GM18868 (cell line): Measurements from ENCODE around the gene UBXN4.
A peak's percentile ranks its signal among the peaks of the same experiment; 100 is the strongest.
"Not testable (repeated sequence)": the region's sequence is repeated elsewhere in the genome, so short reads cannot be mapped to it uniquely, and the experiment has no call there.

ENCODE experiments used
- ATAC-seq: cut with Tn5 transposase; IDR thresholded peaks from one replicate; pipeline ENCODE4 v1.9.1; 2021; ENCODE audit warnings: mild to moderate bottlenecking, moderate library complexity; ENCODE audit not compliant: unreplicated experiment

The UBXN4 gene

DNA sequence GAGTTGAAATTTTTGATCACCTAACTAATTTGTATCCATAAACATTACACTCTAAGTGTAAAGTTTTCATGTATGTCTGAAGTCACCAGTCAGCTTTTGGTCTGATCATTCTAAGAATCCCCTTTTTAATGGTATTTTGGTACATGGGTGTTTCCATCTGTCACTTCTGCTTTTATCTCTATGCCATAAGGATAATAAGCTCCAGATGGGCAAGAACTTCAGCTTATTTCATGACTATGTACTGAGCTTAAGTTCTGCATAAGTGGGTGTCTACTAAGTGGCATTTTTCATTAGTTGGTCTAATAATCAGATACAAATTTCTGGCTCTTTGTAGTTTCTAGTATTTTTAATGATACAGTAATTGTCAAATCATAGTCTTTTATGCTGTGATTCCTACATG is 20.4 kb downstream of the UBXN4 start:
- no peak for ATAC-seq

DNA sequence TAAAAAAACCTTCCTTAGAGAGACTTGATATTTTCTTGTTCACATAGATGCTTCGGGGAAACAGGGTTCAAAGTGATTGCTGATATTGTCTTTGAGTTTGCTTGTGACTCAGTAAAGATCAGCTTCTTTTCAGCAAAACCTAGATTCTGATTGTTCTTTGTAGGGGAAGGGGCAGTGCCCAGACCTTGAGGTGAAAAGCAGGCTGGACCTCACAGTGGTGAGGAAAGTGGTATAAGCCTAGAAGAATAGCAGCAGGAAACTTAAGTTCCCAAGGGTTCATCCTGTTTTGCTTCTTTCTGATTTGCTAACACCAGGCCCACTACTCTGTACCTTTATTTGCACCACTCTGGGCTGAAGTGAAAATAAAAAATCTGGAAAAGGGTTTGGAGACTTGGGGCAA is 20.9 kb downstream of the UBXN4 start:
- no peak for ATAC-seq

DNA sequence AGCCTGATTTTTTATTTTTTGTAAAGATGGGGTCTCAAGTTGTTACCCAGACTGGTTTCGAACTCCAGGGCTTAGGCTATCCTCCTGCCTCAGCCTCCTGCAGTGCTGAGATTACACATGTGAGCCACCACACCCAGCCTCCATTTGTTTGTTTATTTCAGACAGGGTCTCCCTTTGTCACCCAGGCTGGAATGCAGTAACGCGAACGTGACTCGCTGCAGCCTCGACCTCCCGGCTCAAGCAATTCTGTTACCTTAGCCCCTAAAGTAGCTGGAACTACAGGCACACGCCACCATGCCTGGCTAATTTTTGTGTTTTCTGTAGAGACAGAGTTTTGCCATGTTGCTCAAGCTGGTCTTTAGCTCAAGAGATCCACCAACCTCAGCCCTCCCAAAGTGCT is 27.2 kb downstream of the UBXN4 start:
- no peak for ATAC-seq

DNA sequence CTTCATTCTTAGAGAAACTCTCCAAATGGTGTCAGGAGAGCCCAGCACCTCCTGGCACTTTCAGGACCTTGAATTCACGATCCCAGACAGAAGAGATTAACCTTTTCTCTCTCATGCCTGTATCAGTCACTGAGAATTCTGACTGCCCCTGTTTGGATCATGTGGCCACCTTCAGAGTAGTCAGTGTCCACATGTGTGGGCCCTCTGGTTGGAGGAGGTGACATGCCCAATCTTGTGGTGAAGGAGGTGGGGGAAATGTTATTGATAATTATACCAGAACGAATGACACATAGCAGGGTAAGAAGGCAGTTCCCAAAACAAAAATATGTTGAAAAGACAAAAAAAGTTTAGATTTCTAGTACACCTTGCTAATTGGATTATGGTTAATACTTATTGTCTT is 31.7 kb downstream of the UBXN4 start:
- ATAC-seq = no peak

DNA sequence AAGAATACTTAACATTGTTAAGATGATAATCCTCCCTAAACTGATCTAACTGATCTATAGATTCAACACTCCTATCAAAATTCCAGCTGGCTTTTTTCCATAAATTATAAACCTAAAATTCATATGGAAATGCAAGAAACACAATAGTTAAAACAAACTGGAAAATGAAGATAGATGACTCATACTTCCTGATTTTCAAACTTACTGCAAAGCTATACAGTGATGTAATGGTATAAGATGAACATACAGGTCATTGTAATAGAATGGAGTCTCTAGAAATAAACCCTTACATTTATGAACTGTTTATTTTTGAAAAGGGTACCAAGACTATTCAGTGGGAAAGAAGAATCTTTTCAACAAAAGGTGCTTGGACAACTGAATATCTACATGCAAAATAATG is 32.3 kb downstream of the UBXN4 start:
- no peak for ATAC-seq

DNA sequence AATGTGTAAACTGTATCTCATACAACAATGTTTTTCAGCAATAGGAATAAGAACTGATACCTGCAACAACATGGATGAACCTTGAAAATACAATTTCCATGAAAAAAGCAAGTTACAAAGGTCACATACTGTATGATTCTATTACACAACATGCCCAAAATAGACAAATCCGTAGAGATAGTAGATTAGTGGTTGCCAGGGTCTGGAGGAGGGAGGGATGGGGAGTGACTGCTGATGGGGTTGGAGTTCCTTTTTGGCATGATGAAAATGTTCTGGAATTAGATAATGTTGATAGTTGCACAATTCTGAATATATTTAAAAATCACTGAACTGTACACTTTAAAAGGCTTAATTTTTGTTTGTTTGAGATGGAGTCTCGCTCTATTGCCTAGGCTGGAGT is 33.8 kb downstream of the UBXN4 start:
- no peak for ATAC-seq

DNA sequence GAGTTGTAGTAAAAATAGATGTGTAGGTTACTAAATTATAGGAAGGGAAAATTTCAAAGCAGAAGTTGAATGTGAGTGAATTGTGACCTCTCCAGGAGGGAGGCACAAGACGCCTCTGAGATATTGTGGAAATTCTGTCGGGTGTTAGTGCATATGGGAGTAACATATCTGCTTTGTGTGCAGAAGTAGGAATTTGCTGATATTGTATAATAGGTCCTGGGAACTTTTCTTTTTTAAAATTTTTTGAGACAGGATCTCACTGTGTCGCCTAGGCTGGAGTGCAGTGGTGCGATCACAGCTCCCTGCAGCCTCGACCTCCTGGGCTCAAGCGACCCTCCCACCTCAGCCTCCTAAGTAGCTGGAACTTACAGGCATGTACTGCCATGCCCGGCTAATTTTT is 34.7 kb downstream of the UBXN4 start:
- no peak for ATAC-seq

DNA sequence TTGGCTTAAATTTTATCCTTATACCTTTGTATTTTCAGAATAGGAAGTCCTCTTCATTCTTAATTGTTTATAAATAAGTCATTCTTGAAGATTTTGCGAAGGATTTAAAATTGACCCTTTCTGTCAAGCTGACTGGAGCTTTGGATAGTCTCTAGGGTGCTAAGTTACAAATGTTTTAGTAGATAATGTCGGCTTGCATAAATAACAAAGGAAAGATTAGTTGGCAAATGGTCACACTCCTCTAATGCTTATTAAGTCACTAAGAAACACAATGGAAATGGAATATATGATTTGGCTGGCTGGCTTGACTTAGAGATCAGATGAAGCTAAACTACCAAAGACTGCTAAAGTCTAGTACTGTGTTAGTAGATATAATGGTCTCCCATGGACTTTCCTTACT is 40.6 kb downstream of the UBXN4 start:
- no peak for ATAC-seq

DNA sequence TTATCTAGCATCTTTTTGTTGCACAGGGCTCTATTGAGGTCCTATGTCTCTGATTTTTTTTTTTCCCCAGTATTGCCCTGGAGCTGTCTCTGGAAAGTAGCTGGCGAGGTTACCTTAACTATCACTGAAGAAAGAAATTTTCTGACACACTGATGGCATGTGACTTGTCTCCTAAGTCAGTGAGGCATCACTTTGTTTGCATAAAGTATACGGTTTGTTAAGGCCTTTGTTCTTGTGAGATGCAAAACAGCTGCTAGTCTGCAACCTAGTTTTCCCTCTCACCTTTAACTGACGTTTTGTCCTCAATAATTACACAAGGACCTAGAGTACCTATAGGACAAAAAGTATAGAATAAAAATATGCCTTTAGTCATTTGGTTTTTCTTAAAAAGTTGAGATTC is 41.8 kb downstream of the UBXN4 start:
- ATAC-seq = no peak

DNA sequence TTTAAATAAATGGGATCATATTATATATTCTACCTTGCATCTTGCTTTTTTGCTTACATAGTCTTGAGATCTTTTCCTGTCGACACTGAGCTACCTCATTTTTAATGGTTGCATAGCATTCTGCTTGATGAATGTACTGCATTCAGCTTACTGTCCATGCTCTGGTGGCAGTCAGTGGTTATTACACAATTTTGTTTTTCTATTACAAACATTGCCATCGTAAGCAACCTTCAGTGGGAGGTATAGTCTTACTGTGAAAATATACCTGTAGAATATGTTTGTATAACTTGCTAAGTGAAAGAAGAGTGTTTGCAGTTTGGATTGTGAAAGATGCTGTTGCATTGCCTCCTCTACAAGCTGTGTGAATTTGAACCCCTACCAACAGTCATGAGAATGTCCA is 43.4 kb downstream of the UBXN4 start:
- no peak for ATAC-seq

DNA sequence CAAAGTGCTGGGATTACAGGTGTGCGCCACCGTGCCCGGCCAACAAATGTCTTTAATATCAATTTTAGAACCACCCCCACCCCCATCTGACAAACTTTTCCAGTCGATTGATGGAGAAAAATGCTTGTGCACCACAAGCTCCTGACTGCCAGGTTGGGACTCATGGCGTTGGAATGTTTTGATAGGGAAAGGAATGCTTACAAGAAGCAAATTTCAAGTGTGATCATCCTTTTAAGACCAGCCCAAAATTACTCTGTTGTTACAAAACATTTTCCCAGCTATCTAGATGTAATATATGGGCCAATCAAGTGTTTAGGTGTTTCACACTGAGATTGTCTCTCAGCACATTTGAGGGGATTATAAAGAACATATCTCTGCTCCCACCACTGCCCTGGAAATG is 45.2 kb downstream of the UBXN4 start:
- ATAC-seq = no peak

DNA sequence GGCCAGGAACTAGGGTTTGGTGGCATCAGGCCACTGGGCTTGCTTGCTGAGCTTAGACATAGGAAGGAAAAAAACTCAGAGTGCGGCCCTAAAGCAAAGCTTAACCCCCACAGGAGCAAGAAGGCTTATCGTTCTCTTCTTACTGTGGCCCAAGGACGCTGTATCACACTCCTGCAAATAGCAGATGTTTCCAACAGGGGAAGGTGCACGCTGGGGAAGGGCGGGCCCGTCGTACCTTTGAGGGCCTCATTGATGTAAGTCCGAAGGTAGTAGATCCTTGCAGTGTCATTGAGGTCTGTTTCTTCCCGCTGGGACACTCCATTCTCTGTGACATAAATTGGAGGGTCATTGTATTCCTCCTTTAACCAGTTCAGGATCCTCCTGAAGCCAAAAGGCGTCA is 48.8 kb downstream of the UBXN4 start:
- no peak for ATAC-seq

DNA sequence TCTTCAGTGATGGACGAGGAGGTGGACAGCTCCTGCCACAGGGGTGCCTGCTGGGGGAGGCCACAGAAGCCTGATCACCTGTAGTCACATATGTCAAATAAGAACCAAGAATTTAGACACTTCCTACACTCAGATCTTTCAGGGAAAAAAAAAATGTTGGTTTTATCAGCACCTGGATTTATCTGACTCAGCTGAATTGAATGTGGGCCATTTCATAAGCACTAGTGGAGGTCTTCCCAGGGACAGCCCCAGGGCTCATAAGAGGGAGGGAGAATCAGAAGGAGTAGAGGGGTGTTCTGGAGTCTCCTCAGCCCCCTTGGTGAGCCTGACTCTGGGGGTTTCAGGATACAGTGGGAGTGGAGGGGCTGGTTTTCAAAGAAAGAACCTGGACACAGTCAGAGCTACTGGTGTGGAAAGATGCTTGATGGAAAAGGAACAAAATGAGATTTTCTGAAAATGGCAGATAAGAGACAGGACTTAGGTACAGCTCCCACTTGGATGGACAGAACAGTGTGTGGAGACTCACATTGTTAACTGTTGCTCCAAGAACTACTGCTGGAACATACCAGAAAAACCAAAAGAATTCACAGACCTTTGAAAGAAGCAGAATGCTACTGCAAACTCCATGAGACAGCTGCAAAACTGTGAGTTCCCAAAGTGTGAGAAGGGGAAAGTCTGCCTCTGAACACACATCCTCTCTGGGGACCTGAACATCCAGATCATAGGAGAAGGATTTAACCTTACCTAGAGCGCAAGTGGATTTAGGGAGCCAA is 49.9 kb downstream of the UBXN4 start:
- no peak for ATAC-seq

DNA sequence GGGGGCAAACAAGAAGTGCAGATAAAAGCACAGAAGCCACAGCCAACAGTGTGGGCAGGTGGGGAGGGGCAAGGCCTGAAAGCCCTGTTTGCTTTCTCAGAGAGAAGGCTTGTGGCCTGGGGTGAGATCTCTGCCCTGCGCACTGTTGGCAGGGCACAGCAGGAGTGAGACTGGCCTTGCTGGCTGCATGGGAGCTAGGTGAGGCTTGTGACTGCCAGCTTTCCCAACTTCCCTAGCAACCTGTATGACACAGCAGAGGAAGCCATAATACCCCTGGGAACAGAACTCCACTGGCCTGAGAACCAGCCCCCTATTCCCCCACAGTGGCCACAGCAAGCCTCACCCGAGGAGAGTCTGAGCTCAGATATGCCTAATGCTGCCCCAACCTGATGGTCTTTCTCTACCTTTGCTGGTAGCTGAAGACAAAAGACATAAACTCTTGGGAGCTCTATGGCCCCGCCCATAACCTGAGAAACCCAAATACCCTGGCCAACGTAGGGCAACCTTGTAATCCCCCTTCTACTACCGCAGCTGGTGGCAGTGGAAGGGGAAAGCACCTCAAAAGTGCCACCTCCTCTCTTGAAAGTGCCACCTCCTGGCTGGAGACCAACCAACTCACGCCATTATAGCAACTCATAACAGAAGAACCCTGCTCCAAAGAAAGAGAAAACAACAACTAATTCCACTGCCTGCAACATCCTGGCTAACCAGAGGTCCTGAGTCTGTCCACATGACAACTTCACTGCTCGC is 50.9 kb downstream of the UBXN4 start:
- ATAC-seq = peak; percentile 57

DNA sequence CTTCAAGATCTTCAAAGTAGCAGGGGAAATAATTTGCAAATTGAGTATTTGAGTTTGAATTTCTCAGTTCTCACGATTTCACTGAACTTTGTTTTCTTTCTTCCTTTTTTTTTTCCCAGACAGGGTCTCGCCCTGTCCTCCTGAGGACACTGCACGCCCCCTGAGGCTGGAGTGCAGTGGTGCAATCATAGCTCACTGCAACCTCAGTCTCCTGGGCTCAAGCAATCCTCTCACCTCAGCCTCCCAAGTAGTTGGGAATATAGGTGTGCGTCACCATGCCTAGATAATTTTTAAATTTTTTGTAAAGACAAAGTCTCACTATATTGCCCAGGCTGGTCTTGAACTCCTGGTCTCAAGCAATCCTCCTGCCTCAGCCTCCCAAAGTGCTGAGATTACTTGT is 54.0 kb downstream of the UBXN4 start:
- ATAC-seq = not testable (repeated sequence)

DNA sequence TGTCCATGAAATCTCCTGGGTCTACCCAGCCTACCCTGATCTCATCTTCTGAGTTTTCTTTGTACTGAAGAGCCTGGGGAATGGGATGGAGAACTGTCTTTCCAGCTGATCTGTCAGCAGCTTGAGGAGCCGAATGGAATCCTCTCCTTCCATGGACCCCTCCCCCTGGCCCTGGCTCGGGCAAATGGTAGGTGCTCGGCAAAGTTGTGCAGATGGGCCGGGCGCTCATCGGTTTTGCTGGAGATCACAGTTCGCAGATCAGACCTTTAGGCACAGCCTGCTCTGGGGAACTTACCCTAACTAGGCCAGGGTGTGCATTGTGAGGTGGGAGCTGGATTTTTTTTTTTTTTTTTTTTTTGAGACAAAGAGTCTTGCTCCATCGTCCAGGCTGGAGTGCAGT is 55.0 kb downstream of the UBXN4 start:
- no peak for ATAC-seq

DNA sequence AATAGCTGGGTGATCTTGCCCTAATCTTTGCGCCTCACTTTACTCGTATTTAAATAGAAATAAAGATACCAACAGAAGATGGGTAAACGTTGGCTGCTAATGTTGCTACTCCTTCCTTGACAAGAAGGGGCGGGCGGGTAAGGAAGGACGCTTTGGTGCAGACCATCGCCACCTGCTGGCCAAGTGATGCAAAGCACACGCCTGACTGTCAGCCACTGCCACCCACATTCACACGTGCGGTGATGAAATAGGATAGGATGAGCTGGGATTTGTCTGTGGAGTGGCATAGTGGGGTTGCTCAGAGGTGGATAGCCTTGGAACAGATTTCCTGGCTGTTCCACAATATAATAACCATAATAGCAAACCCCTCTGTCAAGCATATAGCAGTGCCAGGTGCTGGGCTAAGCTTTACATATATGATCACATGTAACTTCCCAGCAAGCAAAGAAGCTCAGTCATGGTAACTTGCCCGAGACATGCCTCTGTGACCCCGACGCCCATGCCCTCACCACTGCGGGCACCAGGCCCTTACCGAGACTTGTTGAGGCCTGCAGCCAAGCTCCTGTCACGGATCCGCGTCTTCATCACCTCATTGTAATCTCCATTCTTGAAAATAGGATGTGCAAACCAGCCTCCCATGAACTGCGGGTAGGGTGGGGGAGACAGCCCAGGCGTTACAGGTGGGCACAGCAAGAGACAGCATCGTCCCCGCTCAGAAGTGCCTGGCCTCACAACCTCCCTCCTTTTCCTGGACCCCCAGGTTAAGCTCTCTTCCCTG is 56.0 kb downstream of the UBXN4 start:
- peak; percentile 72 for ATAC-seq

DNA sequence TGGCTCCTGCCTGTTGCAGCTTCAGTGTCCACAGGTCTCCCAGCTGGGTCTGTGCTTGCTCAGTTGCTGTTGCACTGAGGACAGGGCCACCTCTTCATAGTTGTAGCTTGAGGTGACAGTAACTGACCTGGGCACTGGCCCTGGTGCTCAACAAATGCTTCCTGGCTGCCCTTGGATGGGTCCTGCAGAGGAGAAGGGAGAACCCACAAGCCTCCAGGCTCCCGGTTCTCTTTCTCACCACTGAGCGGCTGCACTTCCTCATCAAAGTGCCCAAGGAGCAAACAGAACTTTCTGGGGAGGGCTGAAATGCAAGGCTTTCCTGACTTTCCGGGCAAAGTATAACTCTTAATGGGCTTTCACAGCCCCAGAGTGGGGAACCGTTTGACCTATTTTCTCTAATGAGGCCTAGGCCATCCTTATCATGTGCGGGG is 56.6 kb downstream of the UBXN4 start:
- ATAC-seq = no peak

DNA sequence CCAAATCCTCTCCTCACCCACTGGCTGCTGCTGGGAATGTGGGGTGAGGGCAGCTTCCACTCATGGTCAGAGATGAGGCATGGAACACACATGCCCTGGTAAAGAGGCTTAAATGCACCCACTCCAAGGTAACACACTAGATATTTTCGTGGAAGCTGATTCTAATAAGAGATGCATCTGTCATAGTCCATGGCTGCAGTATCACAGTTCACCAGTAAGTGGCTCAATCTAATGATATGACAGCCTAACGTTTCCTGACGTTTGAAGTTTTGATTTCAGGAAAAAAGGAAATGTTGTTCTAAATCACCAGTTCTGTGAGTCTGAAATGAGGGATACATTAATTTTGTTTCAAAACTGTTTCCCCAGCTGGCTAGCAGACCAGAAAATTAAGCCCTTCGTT is 57.1 kb downstream of the UBXN4 start:
- ATAC-seq = no peak

DNA sequence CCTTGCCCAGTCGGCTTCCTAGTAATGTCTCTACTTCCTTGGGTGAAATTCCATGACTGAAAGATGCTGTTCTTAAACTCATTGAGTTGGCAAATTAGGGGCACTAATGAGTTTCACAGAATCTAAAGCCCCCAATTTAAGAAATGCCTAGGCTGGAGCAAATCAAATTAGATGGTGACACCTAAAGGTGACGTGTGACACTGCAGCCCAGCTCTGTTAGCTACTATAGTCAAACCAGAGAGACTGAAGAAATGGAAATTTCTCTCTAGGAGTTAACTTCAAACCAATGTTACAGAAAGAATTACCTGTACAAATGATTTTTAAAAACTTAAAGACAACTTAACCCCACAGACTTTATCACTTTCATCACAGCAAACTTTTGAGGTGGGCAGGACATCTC is 58.1 kb downstream of the UBXN4 start:
- ATAC-seq = no peak

DNA sequence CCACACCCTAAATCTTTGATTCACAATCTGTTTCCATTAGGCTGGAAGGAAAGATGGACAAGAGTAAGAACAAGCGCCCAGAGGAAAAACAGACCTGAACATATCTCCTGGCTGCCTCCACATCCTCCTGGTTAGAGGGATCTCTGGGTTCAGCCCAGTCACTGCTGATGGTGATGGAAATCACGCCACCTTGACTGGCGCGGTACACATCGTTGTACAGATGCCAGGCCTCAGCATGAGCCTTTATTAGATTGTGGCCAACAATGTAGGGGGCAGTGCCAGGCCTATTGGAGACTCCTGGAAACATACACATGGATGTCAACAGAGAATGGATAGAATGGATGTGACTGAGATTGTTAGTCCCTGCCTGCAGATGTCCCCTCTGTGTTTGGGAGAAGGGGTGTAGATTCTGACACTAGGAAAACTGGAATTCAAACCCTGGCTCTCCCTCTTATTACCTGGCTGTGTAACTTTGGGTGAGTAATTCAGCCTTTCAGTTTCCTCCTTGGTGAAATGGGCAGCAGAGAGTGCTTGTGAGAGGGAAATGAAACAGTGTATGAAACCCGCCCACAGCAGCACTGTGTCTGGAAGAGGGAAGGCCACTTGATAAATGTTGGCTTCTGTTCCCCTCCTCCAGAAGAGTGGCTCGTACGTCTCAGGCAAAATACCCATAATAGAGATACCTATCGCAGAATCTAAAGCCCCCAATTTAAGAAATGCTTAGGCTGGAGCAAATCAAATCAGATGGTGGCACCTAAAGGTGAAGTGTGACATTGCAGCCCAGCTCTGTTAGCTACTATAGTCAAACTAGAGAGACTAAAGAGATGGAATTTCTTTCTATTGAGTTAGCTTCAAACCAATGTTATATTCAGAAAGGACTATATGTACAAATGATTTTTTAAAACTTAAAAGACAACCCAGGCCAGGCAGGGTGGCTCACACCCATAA is 59.1 kb downstream of the UBXN4 start:
- ATAC-seq = no peak
